DMS79 treated with DMSO at 0.1 percent for 48 hours (cell line): ENCODE measurements around the gene SPC25.
"Not testable (repeated sequence)": the region's sequence is repeated elsewhere in the genome, so short reads cannot be mapped to it uniquely, and the experiment has no call there.

ENCODE experiments used
- DNase-seq: peaks from one replicate; lab custom pipeline; 2025; lab: John Stamatoyannopoulos, UW

Gene SPC25

GRCh38 chr2:168903888-168904287 is 13.7 kb upstream of the SPC25 start:
- no peak for DNase-seq

GRCh38 chr2:168901003-168901402 is 10.8 kb upstream of the SPC25 start, which contains the start of gene G6PC2:
Gene G6PC2 (plus strand): TSS chr2:168901291. CDS start chr2:168901332, 41 bp downstream.
- DNase-seq: no peak

GRCh38 chr2:168897449-168897848 is 7.2 kb upstream of the SPC25 start:
- DNase-seq: no peak

GRCh38 chr2:168896783-168897182 is 6.6 kb upstream of the SPC25 start:
- no peak for DNase-seq

- DNase-seq: peak; percentile 17
Observed at GRCh38 chr2:168895771-168896170, 5.5 kb upstream of the SPC25 start.

- DNase-seq: no peak
Observed at GRCh38 chr2:168894720-168895119, 4.5 kb upstream of the SPC25 start.

GRCh38 chr2:168894101-168894500 is 3.9 kb upstream of the SPC25 start:
- no peak for DNase-seq

GRCh38 chr2:168892327-168892726 is 2.1 kb upstream of the SPC25 start:
- no peak for DNase-seq

GRCh38 chr2:168889635-168890005 is 610 bp downstream of the SPC25 start:
- peak; percentile 16 for DNase-seq

GRCh38 chr2:168884975-168885374 is 5.3 kb downstream of the SPC25 start:
- DNase-seq: no peak

- not testable (repeated sequence) for DNase-seq
Observed at GRCh38 chr2:168882163-168882562, 8.1 kb downstream of the SPC25 start.

GRCh38 chr2:168874368-168875054 is 15.7 kb downstream of the SPC25 start:
- no peak for DNase-seq

- DNase-seq: not testable (repeated sequence)
Observed at GRCh38 chr2:168870824-168871223, 19.4 kb downstream of the SPC25 start.

GRCh38 chr2:168870369-168870768 is 19.9 kb downstream of the SPC25 start:
- DNase-seq: not testable (repeated sequence)

GRCh38 chr2:168867164-168867563 is 23.1 kb downstream of the SPC25 start:
- DNase-seq: not testable (repeated sequence)

GRCh38 chr2:168858146-168858545 is 32.1 kb downstream of the SPC25 start:
- no peak for DNase-seq

GRCh38 chr2:168855601-168856000 is 34.6 kb downstream of the SPC25 start:
- no peak for DNase-seq

- DNase-seq: no peak
Observed at GRCh38 chr2:168854651-168855050, 35.6 kb downstream of the SPC25 start.

GRCh38 chr2:168853471-168853870 is 36.8 kb downstream of the SPC25 start:
- DNase-seq: no peak

- no peak for DNase-seq
Observed at GRCh38 chr2:168852481-168852880, 37.7 kb downstream of the SPC25 start.

- DNase-seq: peak; percentile 18
Observed at GRCh38 chr2:168851674-168852320, 38.4 kb downstream of the SPC25 start.

GRCh38 chr2:168850846-168851245 is 39.4 kb downstream of the SPC25 start:
- no peak for DNase-seq

- DNase-seq: peak; percentile 47
Observed at GRCh38 chr2:168849610-168850009, 40.6 kb downstream of the SPC25 start.

GRCh38 chr2:168848225-168848624 is 42.0 kb downstream of the SPC25 start:
- DNase-seq: no peak
